Activated CD4-positive, alpha-beta T cell treated with anti-CD3 and anti-CD28 coated beads, Interleukin-2, amount 10 ng/mL, durations not matched to agents 24 days and 14 days (primary cell): ENCODE measurements around the gene HLA-A. TPM values are rescaled to one million over a fixed set of nuclear protein-coding genes. Genes with fewer than 3 reads are reported as not detected.
"Not testable (repeated sequence)": the region's sequence is repeated elsewhere in the genome, so short reads cannot be mapped to it uniquely, and the experiment has no call there.

ENCODE experiments used
- DNase-seq: peaks from one replicate; pipeline ENCODE4 v3.0.0; 2022
- H3K27ac Mint-ChIP-seq: one replicate; pipeline ENCODE4 v1.8.0; 2022; ENCODE audit warnings: mild to moderate bottlenecking, mixed read lengths
- H3K27me3 Mint-ChIP-seq: one replicate; pipeline ENCODE4 v1.8.0; 2022; ENCODE audit warnings: mixed read lengths
- H3K36me3 Mint-ChIP-seq: one replicate; pipeline ENCODE4 v1.8.0; 2022; ENCODE audit warnings: low read depth, mild to moderate bottlenecking, mixed read lengths
- H3K4me1 Mint-ChIP-seq: one replicate; pipeline ENCODE4 v1.8.0; 2021; ENCODE audit warnings: mixed read lengths
- H3K4me3 Mint-ChIP-seq: one replicate; pipeline ENCODE4 v1.8.0; 2022; ENCODE audit warnings: mild to moderate bottlenecking, moderate library complexity, mixed read lengths
- H3K9me3 Mint-ChIP-seq: one replicate; pipeline ENCODE4 v1.8.0; 2021; ENCODE audit warnings: mixed read lengths
- intact Hi-C: fragments of 100-400 bp; cut with micrococcal nuclease; formaldehyde crosslinking; loops from one replicate; pipeline ENCODE4 v1.15.1; 2023
- total RNA-seq: library from RNA; stranded (reverse); gene quantifications from 2 replicates; pipeline ENCODE4 v1.2.3, GENCODE V29; 2022

HLA-A gene
- total RNA-seq, 1 donor from 2014 or later: 1,449 TPM

DNA sequence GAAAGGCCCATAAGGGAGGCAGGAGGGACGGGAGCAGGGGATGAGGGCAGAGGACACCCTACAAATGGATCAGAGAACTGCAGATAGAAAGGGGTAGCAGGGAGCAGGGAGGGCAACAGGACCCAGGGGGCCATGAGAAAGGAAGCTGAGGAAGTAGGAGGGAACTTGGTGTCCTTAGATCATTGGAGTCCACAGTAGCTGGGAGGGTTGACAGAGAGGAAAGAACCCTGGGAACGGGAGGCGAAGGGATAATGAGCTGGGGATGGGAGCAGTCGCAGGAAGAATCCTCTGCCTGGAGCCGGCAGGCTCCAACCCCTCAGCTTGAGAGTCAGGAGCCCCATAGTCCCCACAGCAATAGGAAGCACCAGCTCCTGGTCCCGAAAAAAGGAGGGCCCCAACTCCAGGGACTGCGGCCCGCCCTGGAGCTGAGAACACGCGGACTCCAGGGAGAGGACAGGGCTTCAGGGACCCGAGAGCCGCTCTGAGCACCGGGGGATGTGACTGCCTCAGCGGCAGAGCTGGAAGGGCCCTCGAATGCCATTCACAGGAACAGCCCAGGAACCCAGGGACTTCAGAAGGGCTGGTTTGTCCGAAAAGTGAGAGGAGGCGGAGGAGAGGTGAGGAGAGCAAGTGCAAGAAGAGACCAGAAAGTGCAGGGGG is 32.7 kb downstream of the HLA-A start:
- Mint-ChIP-seq H3K4me1 (peaks cover 34% of the 10 kb centered on the region), H3K36me3 (peaks cover 4% of the 10 kb centered on the region), H3K27ac (no peak overlapping the region), H3K4me3 (peak overlapping the region; percentile 82), H3K9me3 (no peaks in the 10 kb centered on the region), H3K27me3 (peaks cover 56% of the 10 kb centered on the region)
- intact Hi-C loops: loop anchor here (1.0 to 5.0 kb wide), 2 partner anchors 10 to 37 kb away; no protein-coding TSS in a partner anchor
- no peak for DNase-seq

DNA sequence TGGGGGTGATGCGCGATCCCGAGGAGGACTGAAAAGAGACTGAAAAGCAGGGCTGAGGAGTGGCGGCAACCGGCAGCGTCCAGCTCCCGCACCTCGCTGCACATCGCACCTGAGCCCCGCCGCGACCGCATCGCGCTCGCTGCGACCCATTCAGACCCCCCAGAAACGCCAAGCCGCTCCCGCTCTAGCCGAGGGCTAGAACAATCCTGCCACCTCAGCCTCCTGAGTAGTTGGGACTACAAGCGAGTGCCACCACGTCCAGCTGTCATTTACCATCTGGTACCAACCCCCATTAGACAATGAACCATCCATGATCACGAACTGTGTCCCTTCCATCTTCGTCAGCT is 33.2 kb downstream of the HLA-A start:
- Mint-ChIP-seq H3K36me3 (peaks cover 4% of the 10 kb centered on the region), H3K27ac (no peak overlapping the region), H3K27me3 (peaks cover 56% of the 10 kb centered on the region), H3K9me3 (no peaks in the 10 kb centered on the region), H3K4me3 (peak overlapping the region; percentile 82), H3K4me1 (peaks cover 34% of the 10 kb centered on the region)
- intact Hi-C loops: loop anchor here (5.0 kb wide), 1 partner anchor 37 kb away; no protein-coding TSS in a partner anchor
- no peak for DNase-seq

DNA sequence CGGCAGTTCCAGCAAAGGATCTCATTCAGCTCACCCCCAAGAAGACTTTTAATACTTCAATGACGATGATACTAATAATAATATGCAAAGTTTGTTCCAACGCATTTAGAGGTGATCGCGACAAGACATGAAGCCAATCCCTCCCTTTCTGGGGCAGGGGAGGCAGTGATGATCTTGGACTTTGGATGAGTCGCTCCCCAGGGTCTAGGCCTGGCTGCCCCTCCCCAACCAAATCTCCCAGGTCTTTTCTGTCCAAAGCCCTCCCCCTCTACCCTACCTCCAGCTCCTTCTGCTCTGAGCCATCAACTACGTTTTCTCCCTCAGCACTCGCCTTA is 33.9 kb downstream of the HLA-A start:
- Mint-ChIP-seq H3K36me3 (peaks cover 4% of the 10 kb centered on the region), H3K9me3 (no peaks in the 10 kb centered on the region), H3K27me3 (peaks cover 60% of the 10 kb centered on the region), H3K27ac (peak overlapping the region; percentile 63), H3K4me3 (peak overlapping the region; percentile 82), H3K4me1 (peaks cover 34% of the 10 kb centered on the region)
- intact Hi-C loops: loop anchor here (5.0 kb wide), 1 partner anchor 36 kb away; no protein-coding TSS in a partner anchor
- no peak for DNase-seq

DNA sequence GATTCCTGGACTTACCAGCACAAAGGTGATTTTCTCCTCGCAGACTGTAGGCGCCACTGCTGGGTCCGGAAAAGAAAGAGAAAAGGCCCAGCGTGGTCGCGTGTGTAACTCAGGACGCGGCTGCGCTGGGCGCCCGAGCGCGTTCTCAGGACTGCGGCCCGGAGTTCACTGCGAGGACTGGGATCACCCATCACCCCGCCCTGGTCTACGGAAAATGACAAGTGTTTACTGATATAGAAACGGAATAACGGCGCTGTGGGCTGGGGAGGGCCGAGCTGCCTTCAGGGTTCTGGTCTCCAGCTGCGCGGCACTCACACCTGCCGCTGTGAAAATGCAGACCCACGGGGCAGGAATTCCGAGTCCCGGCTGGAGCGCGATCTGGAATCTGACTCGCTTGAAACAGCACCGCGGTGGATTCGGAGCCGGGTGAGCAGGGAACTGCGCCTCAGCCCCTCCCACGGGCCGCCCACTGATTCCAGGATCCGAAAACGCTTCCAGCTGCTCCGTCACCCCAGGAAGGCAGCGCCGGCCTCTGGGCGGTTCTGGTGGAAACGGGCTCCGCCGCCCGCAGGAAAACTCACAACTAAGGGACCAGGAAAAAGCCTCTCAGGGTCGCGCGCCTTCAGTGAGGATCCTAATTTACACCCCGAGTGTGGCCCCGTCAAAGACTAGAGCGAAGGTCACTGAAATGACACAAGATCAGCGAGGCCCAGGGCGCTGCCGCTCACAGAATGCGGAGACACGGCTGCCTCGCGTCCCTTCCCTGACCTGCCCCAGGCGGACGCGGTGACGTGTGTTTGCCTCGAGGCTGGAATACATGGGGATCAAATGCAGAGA is 34.5 kb downstream of the HLA-A start:
- intact Hi-C loops: loop anchor here (5.0 kb wide), 1 partner anchor 35 kb away; no protein-coding TSS in a partner anchor
- H3K4me3 Mint-ChIP-seq: peak overlapping the region; percentile 82
- H3K9me3 Mint-ChIP-seq: no peaks in the 10 kb centered on the region
- peaks cover 34% of the 10 kb centered on the region for H3K4me1 Mint-ChIP-seq
- H3K27me3 Mint-ChIP-seq: peaks cover 62% of the 10 kb centered on the region
- H3K36me3 Mint-ChIP-seq: peaks cover 4% of the 10 kb centered on the region
- DNase-seq: peak; percentile 88
- peak overlapping the region; percentile 63 for H3K27ac Mint-ChIP-seq

DNA sequence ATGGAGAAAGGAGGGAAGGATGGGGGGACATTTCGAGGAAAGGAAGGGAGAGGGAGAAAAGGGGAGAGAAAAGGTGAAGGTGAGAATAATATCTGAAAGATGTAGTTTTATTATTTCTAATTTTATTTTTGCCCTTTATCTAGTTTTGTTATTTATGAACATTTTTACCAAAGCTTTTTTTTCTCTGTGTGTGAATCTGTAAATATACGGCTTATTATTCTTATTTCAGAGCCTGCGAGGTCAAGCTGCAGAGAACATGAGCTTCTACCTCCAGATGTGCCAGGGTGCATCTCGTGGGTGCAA is 35.0 kb downstream of the HLA-A start:
- Mint-ChIP-seq H3K27me3 (peaks cover 62% of the 10 kb centered on the region), H3K4me3 (peak overlapping the region; percentile 82), H3K9me3 (no peaks in the 10 kb centered on the region), H3K27ac (no peak overlapping the region), H3K4me1 (peaks cover 29% of the 10 kb centered on the region), H3K36me3 (peaks cover 3% of the 10 kb centered on the region)
- no peak for DNase-seq
- intact Hi-C loops: loop anchor here (5.0 kb wide), 1 partner anchor 35 kb away; no protein-coding TSS in a partner anchor

DNA sequence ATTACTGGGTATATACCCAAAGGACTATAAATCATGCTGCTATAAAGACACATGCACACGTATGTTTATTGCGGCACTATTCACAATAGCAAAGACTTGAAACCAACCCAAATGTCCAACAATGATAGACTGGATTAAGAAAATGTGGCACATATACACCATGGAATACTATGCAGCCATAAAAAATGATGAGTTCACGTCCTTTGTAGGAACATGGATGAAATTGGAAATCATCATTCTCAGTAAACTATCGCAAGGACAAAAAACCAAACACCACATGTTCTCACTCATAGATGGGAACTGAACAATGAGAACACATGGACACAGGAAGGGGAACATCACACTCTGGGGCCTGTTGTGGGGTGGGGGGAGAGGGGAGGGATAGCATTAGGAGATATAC is 37.7 kb downstream of the HLA-A start:
- H3K9me3 Mint-ChIP-seq, DNase-seq, intact Hi-C loops, H3K36me3 Mint-ChIP-seq, H3K27ac Mint-ChIP-seq, H3K4me3 Mint-ChIP-seq: not testable (repeated sequence)
- Mint-ChIP-seq H3K4me1 (peaks cover 16% of the 10 kb centered on the region), H3K27me3 (peaks cover 47% of the 10 kb centered on the region)

DNA sequence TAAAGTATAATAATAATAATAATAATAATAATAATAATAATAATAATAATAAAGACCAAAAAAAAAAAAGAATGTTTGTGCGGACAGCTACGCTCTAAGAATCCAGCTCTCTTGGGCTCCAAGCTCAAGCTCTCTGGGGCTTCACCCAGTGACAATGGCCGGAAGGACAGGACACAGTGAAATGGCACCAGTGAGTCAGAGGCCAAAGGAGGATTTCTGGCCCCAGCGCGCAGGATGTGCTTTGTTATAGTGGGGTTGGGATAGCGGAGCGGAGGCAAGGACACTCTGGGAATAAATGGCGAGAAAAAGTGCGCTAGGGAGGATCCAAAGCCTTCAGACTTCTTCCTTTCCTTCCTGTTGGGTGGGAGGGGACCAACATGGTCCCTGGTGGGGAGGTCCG is 38.2 kb downstream of the HLA-A start:
- Mint-ChIP-seq H3K4me3 (no peak overlapping the region), H3K27ac (no peak overlapping the region), H3K4me1 (peaks cover 12% of the 10 kb centered on the region), H3K9me3 (no peaks in the 10 kb centered on the region), H3K36me3 (no peaks in the 10 kb centered on the region), H3K27me3 (peaks cover 42% of the 10 kb centered on the region)
- no peak for DNase-seq
- intact Hi-C loops: no loop called here

DNA sequence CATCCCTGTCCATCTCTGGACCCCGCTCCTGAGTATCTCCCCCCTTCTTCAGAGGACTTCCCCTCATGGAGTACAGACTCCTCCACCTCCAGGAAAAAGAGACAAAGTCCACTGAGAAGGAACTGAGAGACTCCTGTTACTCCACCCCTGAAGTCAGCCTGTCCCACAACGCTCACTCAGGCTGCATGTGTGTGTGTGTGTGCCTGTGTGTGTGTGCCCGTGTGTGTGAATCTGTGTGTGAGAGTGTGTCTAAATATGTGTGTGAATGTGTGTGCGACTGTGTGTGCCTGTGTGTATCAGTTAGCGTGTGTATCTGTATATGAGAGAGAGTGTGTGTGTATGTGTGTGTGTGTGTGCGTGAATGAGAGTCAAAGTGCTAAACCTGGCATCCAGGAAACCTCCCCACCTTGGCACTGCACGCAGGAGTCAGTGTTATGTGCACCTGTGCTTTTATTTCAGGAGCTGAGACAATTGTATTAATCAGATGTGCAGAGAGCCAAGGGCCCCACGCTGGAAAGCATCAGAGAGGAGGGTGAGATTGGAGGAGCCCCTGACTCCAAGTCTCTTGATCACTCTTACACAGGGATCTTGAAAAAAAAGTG is 39.0 kb downstream of the HLA-A start:
- Mint-ChIP-seq H3K9me3 (no peaks in the 10 kb centered on the region), H3K27me3 (peaks cover 34% of the 10 kb centered on the region), H3K27ac (no peak overlapping the region), H3K4me1 (peaks cover 6% of the 10 kb centered on the region), H3K4me3 (no peak overlapping the region), H3K36me3 (no peaks in the 10 kb centered on the region)
- intact Hi-C loops: no loop called here
- DNase-seq: no peak

DNA sequence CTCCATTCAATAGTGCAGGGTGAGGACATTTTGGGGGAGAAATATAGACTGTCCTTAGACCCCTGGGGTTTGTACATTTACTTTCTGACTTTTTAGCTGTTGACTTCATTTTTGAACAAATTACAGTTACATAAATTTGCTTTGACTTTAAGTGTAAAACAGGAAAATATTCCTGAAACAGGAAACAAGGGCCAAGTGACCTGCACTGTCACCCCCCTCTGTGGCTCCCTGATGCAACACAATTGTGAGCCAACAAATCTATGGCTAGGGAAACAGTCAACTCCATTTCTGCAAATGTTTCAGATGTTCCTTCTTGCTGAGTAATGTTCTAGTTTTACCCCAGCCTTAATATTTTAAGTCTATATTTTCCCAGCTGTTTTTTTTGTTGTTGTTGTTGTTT is 39.8 kb downstream of the HLA-A start:
- Mint-ChIP-seq H3K27ac (no peak overlapping the region), H3K36me3 (no peaks in the 10 kb centered on the region), H3K9me3 (no peaks in the 10 kb centered on the region), H3K4me1 (peaks cover 2% of the 10 kb centered on the region), H3K27me3 (peaks cover 29% of the 10 kb centered on the region), H3K4me3 (no peak overlapping the region)
- intact Hi-C loops: no loop called here
- DNase-seq: no peak

DNA sequence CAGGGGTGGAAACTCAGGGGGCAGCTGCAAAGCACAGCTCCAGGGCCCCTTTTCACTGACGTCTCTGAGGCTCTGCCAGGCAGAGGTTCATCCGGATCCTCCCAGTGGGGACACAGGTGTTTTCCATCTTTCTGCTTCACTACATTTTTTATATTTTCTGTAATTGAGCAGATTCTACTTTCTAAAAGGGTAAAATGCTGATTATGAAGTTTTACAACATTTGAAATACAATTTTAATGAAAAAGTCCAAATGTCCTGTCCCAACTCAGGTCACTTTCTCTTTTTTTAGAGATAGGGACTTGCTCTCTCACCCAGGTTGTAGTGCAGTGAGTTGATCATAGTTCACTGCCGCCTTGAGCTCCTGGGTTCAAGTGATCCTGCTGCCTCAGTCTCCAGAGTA is 41.9 kb downstream of the HLA-A start:
- peaks cover 22% of the 10 kb centered on the region for H3K27me3 Mint-ChIP-seq
- H3K4me1 Mint-ChIP-seq: no peaks in the 10 kb centered on the region
- H3K4me3 Mint-ChIP-seq: no peak overlapping the region
- H3K27ac Mint-ChIP-seq: no peak overlapping the region
- DNase-seq: no peak
- no peaks in the 10 kb centered on the region for H3K9me3 Mint-ChIP-seq
- H3K36me3 Mint-ChIP-seq: no peaks in the 10 kb centered on the region
- intact Hi-C loops: no loop called here

DNA sequence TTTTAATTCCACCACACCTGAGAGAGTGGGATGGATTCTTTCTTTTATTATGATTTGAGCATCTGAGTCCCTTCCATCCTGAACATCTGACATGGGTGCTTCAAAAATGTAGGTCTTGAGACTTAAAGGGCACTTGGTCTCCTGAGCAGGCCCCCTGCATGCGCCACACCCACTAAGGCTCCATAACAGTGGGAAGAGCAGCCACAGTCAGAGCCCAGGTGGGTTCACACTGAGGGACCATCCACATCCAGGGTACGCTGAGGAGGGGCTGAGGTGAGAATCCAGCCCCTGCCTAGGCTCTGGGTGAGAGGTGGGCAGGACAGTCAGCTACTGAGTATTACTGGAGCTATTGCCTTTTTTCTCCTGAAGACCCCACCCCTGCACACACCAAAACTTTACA is 42.7 kb downstream of the HLA-A start:
- H3K4me3 Mint-ChIP-seq: no peak overlapping the region
- intact Hi-C loops: no loop called here
- H3K4me1 Mint-ChIP-seq: no peaks in the 10 kb centered on the region
- H3K27me3 Mint-ChIP-seq: peaks cover 23% of the 10 kb centered on the region
- no peaks in the 10 kb centered on the region for H3K9me3 Mint-ChIP-seq
- H3K27ac Mint-ChIP-seq: no peak overlapping the region
- no peak for DNase-seq
- H3K36me3 Mint-ChIP-seq: no peaks in the 10 kb centered on the region

DNA sequence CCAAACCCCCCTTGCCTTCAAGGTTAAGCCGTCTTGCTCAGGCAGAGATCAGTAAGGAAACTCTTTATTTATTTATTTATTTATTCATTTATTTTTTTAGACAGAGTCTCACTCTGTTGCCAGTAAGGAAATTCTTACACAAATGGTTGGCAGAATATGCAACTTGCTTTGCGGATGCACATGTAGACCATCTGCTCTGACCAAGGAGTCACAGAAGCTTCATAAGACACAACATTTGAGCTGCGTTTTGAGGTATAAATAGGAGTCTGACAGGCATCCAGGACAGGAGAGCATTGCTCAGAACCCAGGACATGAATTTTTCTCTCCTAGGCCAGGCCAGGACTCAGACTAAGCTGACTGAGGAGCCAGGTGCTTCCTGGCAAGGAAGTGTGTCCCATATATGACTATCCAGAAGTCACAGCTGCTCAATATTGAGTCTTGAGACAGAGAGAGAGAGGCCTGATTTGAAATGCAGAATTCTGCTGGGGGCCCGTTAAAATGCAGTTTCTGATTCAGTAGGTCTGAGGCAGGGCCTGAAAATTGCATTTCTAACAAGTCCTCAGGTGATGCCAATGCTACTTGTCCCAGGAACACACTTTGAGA is 43.9 kb downstream of the HLA-A start:
- H3K27ac Mint-ChIP-seq: no peak overlapping the region
- intact Hi-C loops: no loop called here
- H3K4me3 Mint-ChIP-seq: no peak overlapping the region
- H3K36me3 Mint-ChIP-seq: no peaks in the 10 kb centered on the region
- H3K4me1 Mint-ChIP-seq: peaks cover 3% of the 10 kb centered on the region
- DNase-seq: no peak
- peaks cover 25% of the 10 kb centered on the region for H3K27me3 Mint-ChIP-seq
- H3K9me3 Mint-ChIP-seq: no peaks in the 10 kb centered on the region

DNA sequence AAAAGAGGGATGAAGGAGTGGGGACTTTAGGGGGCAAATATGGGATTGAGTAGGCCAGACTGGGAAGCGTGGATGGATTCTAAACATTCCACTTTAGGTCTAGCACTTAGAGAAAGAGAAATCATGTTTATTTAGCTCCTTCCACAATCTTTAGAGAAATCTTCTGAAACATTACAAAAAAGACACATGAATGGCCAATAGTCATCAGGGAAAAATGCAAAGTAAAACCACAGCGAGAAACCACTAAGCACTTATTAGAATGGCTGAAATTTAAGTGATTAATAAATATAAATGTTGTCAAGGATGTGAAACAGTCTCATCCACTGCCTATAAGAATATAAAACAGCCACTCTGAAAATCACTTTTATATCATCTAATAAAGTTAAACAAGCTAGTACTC is 46.9 kb downstream of the HLA-A start:
- Mint-ChIP-seq H3K27me3 (peaks cover 33% of the 10 kb centered on the region), H3K4me3 (no peak overlapping the region), H3K36me3 (no peaks in the 10 kb centered on the region), H3K9me3 (no peaks in the 10 kb centered on the region), H3K27ac (no peak overlapping the region), H3K4me1 (peaks cover 3% of the 10 kb centered on the region)
- no peak for DNase-seq
- intact Hi-C loops: no loop called here

DNA sequence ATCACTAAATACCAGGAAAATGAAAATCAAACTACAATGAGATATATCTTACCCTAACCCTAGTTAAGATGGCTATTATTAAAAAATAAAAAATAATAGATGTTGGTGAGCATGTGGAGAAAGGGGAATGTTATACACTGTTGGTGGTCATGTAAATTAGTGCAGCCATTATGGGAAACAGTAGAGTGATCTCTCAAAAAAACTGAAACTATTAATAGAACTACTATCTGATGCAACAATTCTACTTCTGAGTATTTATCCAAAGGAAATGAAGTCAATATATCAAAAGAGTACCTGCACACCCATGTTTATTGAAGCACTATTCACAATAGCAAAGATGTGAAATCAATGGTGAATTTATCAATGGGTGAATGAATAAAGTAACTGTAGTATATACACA is 48.6 kb downstream of the HLA-A start:
- H3K27ac Mint-ChIP-seq: no peak overlapping the region
- no peaks in the 10 kb centered on the region for H3K9me3 Mint-ChIP-seq
- H3K4me1 Mint-ChIP-seq: peaks cover 3% of the 10 kb centered on the region
- no peak for DNase-seq
- no peak overlapping the region for H3K4me3 Mint-ChIP-seq
- no peaks in the 10 kb centered on the region for H3K36me3 Mint-ChIP-seq
- intact Hi-C loops: no loop called here
- peaks cover 33% of the 10 kb centered on the region for H3K27me3 Mint-ChIP-seq
